PFSK-1 (cell line): Measurements from ENCODE around the gene RPGR.

Source experiments
- POLR2AphosphoS5 ChIP-seq: IDR thresholded peaks from 2 replicates; pipeline ENCODE4 v1.6.1; 2012; ENCODE audit warnings: low read depth, mild to moderate bottlenecking, control low read depth, low read length, moderate library complexity
- REST ChIP-seq, 2 experiments: IDR thresholded peaks; 2 replicates each; pipeline versions ENCODE4 v1.6.1 to v1.8.0; 2011 to 2012; ENCODE audit warnings: low read depth in 2 of 2, low read length in 2 of 2, control low read depth in 1 of 2, inconsistent platforms in 1 of 2, mild to moderate bottlenecking in 1 of 2, moderate library complexity in 1 of 2; ENCODE audit not compliant: insufficient read depth in 1 of 2
- SIN3A ChIP-seq: IDR thresholded peaks from 2 replicates; pipeline ENCODE4 v1.6.1; 2012; ENCODE audit warnings: mild to moderate bottlenecking, low read length, moderate library complexity, borderline replicate concordance; ENCODE audit not compliant: insufficient read depth
- TAF1 ChIP-seq: IDR thresholded peaks from 2 replicates; pipeline ENCODE4 v1.6.1; 2012; ENCODE audit warnings: low read length, control low read depth, borderline replicate concordance; ENCODE audit not compliant: insufficient read depth

- TF ChIP-seq REST (IDR thresholded peaks at IDR 0.05; ENCODE audit: insufficient read depth in 1 of 2, low read depth in 2 of 2, low read length in 2 of 2) (no peak), SIN3A (no peak), POLR2AphosphoS5 (no peak), TAF1 (no peak)
Observed at GRCh38 chrX:38293741-38294140, 33.6 kb downstream of the RPGR start.
